Testis (tissue), 2 donors: ENCODE data around the gene CFAP47.

Experiments
- POLR2A ChIP-seq: fragments of 450-650 bp; IDR thresholded peaks from one replicate; pipeline ENCODE4 v1.6.1; 2017; ENCODE audit warnings: antibody characterized with exemption, mild to moderate bottlenecking, moderate library complexity
- TF ChIP-seq, protein P1 (sequence below), 3 experiments: fragments of 450-650 bp in 2 of 3; fragments of 200-600 bp in 1 of 3; sonication (generic) in 1 of 3; IDR thresholded peaks; one replicate each; pipeline ENCODE4 v1.5.1; 2016 to 2019; ENCODE audit warnings: antibody characterized with exemption in 3 of 3, mild to moderate bottlenecking in 2 of 3, moderate library complexity in 1 of 3

DNA sequence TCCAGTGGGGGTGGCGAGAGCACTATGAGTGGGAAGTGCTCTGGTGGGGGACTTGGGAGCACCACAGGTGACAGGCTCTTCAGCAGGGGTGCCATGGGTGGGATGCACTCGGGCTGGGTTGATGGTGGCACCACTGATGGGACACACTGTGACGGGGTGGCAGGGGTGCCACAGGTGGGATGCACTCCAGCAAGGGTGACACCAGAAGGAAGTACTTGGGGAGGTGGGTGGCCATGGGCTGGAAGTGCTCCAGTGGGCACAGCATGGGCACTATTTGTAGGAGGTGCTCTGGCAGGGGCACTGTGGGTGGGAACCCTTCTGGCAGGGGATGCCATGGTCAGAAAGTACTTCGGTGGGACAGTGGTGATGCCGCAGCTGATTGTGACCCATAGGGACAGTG lies 346.6 kb downstream of the CFAP47 start:
- TF ChIP-seq, protein P1, sequence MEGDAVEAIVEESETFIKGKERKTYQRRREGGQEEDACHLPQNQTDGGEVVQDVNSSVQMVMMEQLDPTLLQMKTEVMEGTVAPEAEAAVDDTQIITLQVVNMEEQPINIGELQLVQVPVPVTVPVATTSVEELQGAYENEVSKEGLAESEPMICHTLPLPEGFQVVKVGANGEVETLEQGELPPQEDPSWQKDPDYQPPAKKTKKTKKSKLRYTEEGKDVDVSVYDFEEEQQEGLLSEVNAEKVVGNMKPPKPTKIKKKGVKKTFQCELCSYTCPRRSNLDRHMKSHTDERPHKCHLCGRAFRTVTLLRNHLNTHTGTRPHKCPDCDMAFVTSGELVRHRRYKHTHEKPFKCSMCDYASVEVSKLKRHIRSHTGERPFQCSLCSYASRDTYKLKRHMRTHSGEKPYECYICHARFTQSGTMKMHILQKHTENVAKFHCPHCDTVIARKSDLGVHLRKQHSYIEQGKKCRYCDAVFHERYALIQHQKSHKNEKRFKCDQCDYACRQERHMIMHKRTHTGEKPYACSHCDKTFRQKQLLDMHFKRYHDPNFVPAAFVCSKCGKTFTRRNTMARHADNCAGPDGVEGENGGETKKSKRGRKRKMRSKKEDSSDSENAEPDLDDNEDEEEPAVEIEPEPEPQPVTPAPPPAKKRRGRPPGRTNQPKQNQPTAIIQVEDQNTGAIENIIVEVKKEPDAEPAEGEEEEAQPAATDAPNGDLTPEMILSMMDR (IDR thresholded peaks at IDR 0.05) = no peak
- TF ChIP-seq POLR2A = no peak
